PC-3 (cell line): ENCODE measurements around the gene RESP18.

Source experiments
- EZH2 ChIP-seq: fragments of 300-600 bp; sonication (generic); IDR thresholded peaks from one replicate; pipeline ENCODE4 v1.6.1; 2017; ENCODE audit warnings: antibody characterized with exemption, mild to moderate bottlenecking, low read length; ENCODE audit not compliant: unreplicated experiment
- TF ChIP-seq, protein P1 (sequence below): fragments of 300-600 bp; sonication (generic); conservative IDR thresholded peaks from 2 replicates; pipeline ENCODE4 v1.5.1; 2017; ENCODE audit warnings: antibody characterized with exemption, low read depth, mild to moderate bottlenecking, low read length

DNA sequence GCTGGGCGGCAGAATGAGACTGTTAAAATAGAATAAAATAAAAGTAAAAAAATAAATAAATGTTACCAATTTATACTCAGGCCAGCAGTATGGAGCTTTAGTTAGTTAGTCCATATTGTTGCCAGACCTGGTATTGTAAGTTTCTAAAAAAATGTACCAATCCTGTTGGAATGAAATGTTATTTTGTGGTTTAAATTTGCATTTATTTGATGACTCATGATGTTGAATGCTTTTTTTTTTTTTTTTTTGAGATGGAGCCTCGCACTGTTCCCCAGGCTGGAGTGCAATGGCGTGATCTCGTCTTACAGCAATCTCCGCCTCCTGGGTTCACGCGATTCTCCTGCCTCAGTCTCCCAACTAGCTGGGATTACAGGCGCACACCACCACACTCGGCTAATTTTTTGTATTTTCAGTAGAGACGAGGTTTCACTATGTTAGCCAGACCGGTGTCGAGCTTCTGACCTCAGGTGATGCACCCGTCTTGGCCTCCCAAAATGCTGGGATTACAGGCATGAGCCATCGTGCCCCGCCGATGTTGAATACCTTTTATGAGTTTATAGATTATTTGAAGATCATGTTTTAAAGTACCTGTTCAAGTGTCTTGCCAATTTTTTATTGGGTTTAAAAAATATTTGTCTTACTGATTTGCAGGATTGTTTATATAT lies 17.6 kb downstream of the RESP18 start:
- TF ChIP-seq, protein P1, sequence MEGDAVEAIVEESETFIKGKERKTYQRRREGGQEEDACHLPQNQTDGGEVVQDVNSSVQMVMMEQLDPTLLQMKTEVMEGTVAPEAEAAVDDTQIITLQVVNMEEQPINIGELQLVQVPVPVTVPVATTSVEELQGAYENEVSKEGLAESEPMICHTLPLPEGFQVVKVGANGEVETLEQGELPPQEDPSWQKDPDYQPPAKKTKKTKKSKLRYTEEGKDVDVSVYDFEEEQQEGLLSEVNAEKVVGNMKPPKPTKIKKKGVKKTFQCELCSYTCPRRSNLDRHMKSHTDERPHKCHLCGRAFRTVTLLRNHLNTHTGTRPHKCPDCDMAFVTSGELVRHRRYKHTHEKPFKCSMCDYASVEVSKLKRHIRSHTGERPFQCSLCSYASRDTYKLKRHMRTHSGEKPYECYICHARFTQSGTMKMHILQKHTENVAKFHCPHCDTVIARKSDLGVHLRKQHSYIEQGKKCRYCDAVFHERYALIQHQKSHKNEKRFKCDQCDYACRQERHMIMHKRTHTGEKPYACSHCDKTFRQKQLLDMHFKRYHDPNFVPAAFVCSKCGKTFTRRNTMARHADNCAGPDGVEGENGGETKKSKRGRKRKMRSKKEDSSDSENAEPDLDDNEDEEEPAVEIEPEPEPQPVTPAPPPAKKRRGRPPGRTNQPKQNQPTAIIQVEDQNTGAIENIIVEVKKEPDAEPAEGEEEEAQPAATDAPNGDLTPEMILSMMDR = no peak
- no peak for TF ChIP-seq EZH2
